Activated CD4-positive, alpha-beta T cell treated with anti-CD3 and anti-CD28 coated beads for 48 hours (primary cell): ENCODE measurements around the gene SLX9.

Source experiments
- DNase-seq: peaks from one replicate; pipeline ENCODE4 v3.0.0-alpha.2; 2020

The SLX9 gene

DNA sequence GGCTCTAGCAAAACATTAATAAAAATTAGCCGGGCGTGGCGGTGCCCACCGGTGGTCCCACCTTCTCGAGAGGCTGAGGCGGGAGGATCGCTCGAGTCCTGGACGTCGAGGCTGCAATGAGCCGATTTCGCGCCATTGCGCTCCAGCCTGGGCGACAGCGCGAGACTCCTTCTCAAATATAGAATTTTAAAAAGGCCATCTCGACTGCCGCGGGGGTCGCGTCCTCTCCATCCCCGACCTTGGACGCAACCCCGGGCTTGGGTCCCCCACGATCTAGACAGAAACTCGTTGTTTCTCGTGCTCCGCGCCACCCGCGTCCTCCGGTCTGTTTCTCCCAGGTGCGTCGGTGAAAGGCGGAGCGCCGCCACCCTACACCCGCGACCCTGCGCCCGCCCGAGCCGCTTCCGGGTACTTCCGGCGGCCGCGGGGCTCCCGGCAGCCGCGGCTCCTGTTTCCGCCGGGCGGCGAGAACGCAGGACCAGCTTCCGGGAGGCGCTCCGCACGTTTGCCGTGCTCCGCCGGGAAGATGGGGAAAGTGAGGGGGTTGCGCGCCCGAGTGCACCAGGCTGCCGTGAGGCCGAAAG, at the start of gene SLX9:
SLX9 (plus strand) TSS at position 498 of the 584 bp plus-strand sequence; CDS start at position 527, 29 bp downstream.
- DNase-seq = peak; percentile 89

DNA sequence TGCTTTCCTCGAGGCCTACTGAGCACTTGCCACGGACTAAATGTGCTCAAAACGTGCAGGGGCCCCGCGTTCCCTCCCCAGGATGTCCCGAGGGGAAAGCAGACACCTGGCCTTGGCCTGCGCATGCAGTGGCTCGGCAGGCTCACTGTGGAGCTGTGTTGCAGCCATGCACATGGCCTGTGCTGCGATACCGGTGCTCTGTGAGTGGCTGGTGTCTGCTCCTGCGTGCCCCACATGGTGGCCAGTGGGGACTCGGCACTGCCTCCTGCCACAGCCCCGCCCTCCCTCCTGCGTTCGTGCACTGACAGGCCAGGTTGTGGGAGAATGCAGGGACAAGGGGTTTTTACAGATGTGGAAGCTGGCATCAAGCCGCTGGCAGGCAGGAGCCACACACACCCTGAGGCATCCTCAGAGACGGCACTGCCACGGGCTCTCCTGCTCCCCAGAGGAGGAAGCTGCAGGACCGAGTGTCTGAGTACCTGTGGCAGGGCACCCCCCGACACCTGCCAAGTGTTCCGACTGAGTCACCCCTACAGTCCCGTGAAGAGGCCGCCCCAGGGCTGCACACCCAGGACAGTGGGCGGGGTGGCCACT, 49.4 kb upstream of the SLX9 start:
- no peak for DNase-seq

GRCh38 chr21:44890961-44891541, 48.8 kb upstream of the SLX9 start:
- DNase-seq = no peak

DNA sequence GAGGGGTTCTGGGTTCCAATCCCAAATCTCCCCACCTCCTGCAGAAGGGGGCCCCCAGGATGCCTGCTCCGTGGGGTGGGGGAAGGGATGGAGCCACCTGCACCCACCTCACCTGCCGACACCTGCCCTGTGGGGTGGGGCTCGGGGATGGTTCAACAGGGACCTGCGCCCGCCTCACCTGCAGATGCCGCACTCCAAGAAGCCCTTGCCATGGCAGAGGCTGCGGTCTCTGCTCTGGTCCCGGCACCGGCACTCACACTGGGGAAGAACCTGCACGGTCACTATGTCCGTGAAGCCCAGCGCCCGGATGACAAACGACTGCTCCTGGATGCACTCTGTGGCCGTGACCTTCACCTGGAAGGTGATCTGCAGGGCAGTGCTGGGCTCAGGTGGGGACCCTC, 48.2 kb upstream of the SLX9 start:
- no peak for DNase-seq

DNA sequence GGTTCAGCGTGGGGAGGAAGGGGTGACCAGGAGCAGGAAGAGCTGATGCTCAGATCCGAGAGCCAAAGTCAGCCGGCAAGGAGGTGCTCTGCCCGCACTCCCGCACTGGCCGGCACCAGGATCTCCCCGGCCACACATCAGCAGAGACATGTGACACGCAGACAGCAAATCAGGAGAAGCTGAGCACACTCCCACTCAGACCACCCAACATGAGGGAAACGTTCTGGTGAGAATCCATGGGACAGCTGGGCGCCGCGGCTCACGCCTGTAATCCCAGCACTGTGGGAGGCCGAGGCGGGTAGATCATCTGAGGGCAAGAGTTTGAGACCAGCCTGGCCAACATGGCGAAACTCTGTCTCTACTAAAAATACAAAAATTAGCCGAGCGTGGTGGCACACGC, 47.7 kb upstream of the SLX9 start:
- DNase-seq = no peak

DNA sequence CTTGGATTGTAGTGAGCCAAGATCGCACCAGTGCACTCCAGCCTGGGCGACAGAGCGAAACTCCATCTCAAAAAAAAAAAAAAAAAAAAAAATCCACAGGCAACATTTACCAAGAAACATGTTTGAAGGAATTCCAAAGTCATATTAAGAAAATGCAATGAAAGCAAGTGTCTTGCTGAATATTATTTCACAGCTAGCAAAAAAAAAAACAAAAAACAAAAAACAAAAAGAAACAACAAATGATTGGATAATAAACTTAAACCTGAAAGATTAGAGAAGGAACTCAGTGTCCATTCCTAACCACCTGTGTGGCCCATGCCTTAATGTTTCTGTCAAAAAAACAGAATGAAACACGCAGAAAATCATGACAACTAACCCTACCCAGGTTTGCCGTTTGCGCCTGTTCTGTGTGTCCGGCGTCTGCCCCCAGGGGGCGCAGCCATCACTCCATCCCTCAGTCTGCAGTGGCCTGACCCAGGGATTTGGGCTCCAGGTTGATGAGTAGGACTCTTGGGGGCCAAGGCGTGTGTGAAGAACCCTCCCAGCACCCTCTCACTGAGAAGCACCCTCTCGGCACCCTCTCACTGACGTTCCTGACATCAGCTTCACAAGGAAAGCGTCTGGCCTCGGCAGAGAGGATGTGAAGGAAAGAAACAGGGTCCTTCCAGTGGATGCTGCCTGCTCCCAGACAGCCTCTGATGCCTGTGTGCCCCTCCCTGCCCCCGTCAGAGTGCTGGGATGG, 47.1 kb upstream of the SLX9 start:
- peak; percentile 86 for DNase-seq

DNA sequence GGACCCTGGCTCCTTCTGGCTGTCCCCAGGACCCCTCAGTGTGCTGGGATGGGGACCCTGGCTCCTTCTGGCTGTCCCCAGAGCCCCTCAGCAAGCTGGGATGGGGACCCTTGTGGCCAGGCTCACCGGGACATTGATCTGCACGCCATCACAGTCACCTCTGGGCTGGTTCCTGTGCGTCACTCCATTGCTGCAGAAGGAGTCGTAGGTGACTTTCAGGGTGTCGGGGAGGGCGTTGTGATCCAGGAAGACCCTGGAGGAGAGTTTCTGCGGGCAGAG, 46.6 kb upstream of the SLX9 start:
- no peak for DNase-seq

DNA sequence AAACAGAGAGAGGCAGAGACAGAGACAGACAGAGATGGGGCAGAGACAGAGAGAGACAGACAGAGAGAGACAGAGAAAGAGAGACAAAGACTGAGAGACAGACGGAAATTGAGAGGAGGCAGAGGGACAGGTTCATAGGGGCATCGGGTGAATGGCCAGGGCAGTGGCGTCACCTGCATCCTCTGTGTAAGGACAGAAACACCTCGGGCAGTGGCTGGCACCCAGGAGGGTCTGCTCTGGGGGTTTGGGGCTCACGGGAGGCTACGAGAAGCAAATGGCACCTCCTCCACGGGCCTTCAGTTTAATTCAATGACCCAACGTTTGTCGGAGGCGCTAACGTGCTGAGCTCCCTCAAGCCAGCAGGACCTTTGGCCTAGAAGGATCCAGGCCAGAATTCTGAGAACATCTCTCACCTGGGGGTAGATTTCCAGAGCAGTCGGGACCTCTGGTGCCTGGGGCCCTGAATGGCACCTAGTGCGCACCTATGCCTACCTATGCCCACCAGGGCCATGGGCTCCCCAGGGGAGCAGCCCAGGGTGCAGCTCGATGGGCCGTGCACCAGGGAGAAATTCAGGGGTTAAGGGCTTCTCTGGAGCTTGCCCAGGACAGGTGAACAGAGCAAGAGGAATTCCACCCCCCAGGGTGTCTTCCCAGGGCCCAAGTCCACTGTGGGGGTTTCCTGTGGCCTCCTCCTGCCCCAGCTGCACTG, 45.7 kb upstream of the SLX9 start:
- DNase-seq = no peak

GRCh38 chr21:44894687-44895302, 45.0 kb upstream of the SLX9 start:
- DNase-seq = no peak

DNA sequence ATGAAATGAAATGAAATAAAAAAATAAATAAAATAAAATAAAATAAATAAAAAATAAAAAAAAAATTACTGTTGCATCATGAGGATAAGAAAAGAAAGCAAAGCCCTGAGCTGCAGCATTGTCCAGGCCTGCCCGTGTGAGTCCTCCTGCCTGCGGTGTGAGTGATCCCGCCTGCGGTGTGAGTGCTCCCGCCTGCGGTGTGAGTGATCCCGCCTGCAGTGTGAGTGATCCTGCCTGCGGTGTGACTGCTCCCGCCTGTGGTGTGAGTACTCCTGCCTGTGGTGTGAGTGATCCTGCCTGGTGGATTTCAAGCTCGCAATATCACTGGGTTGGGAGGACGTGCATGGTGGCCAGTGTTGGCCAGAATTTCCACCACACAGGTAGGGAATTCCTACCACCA, 44.0 kb upstream of the SLX9 start:
- no peak for DNase-seq

GRCh38 chr21:44896561-44897286, 43.1 kb upstream of the SLX9 start:
- no peak for DNase-seq

DNA sequence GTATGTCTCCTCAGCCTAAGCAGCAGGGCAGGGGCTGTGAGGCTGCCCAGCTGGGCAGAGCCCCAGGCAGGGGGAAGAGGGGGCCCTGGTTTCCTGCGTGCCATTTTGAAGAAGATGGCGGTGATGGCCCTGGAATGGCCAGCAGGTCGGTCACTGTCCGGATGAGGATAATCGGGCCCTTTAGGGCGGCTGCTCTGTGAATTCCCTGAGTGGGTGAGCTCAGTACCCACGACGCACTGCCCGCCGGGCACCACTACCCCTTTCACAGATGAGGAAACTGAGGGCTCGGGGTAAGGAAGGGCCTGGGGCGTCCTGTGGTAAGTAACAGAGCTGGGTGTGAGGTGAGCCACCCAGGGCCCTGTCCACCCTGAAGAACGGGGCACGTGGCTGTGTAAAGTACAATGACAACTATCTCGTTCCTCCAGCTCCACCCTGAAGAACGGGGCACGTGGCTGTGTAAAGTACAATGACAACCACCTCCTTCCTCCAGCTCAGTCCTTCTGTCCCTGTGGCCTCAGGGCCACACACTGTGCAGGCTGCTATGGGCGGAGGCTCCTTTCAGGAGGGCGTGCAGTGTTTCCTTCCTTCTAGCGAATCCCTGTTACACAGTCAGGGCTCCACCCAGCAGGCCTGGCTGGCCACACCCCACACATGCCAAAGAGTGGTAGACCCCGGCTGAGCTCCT, 42.4 kb upstream of the SLX9 start:
- peak; percentile 19 for DNase-seq

DNA sequence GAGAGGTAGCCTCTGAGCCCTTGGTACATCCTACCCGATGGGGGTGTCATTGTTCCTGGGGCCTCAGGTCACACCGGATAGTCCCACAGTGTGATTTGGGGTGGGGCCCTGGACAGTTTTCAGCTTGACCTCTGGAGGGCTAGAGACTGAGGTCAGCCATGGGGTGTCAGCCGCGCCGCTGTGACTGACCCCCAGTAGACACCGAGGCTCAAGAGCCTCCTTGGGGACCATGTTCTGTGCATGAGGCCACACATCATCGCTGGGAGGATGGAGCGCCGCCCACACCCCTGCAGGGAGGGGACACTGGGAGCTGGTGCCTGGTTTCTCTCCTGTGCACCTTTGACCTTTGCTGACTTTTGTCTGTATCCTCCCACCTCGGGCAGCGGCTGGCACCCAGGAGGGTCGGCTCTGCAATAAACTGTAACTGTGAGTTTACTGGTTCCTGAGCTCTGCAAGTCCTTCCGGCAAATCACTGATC, 41.8 kb upstream of the SLX9 start:
- no peak for DNase-seq

DNA sequence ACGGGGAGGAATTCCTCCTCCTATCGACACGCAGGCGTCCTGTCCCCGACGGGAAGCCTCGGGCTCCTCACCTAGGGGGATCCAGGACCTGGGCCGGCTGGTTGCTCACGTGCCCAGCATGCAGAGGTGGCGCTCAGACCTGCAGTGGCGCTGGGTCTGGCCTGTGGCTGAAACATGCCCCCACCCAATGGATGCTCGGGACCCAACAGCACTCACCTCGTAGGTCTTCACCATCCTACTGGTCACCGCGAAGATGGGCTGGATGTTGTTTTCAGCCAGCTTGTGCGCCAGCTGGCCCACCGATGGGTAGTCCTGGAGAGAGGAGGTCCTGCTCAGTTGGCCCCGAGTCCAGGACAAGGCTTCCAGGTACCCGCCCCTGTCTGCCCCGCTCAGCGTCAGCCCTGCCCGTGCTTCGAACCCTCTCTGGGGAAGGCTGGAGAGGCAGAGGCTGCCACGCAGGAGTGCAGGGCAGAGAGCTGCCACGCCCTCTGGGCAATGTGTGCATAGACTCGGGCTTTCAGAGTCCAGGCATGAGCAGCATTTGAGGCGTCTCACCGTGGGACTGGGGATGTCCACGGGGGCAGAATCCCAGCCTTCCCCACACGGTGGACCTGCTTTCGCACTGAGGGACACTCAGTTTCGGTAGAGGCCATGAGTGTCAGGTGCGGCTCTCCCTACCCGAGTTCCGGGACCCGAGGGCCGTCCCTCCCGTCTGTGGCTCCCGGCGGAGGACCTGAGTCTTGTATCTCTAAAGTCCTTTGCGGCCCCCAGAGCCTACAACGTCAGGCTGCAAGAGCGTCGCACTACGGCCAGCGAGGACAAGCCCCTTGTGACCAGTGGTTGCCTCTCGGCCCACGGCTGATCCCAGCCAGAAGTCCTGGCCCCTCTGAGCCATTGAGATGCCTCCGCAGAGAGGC, 40.7 kb upstream of the SLX9 start:
- DNase-seq = no peak

- no peak for DNase-seq
Measured at GRCh38 chr21:44899768-44900558, 39.9 kb upstream of the SLX9 start.

- DNase-seq = no peak
Measured at GRCh38 chr21:44900559-44901251, 39.1 kb upstream of the SLX9 start.

GRCh38 chr21:44901391-44902074, 38.3 kb upstream of the SLX9 start:
- no peak for DNase-seq

DNA sequence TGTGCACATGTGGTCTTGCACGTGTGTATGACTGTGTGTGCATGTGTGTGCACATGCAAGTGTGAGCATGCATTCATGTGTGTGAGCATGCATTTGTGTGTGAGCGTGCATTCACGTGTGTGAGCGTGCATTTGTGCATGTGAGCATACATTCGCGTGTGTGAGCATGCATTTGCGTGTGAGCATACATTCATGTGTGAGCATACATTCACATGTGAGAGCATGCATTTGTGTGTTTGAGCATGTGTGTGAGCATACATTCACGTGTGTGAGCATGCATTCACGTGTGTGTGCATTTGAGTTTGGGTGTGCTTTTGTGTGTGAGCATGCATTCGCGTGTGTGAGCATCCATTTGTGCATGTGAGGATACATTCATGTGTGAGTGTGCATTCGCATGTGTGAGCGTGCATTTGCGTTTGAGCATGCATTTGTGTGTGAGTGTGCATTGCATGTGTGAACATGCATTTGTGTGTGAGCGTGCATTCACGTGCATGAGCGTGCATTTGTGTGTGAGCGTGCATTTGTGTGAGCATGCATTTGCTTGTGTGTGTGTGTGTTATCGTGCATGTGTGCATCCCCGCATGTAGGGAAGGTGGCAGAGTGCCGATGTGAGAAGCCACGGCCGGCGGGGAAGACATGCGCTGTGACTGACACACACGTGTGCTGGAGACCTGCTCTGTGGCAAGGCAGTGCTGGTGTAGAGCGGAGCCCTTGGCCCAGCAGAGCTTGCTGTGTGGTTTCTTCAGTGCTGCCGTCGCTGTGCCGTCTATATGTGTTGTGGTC, 37.4 kb upstream of the SLX9 start:
- no peak for DNase-seq
